Endothelial cell of umbilical vein (primary cell): Measurements from ENCODE around the gene DRC1.

Experiments
- EZH2 ChIP-seq: IDR thresholded peaks from 2 replicates; pipeline ENCODE4 v1.6.1; 2012; ENCODE audit warnings: borderline replicate concordance, low read depth, mild to moderate bottlenecking, moderate library complexity, low read length, inconsistent platforms; ENCODE audit not compliant: severe bottlenecking
- TF ChIP-seq, protein P1 (sequence below), 2 donors: IDR thresholded peaks; 1 replicate in 1 of 2; 2 replicates in 1 of 2; pipeline ENCODE4 v1.5.1; 2011; ENCODE audit warnings: low read length in 2 of 2, mild to moderate bottlenecking in 2 of 2, moderate library complexity in 2 of 2, control low read depth in 1 of 2, inconsistent platforms in 1 of 2, low read depth in 1 of 2; ENCODE audit not compliant: insufficient read depth in 1 of 2; ENCODE audit errors: extremely low read depth in 1 of 2

DNA sequence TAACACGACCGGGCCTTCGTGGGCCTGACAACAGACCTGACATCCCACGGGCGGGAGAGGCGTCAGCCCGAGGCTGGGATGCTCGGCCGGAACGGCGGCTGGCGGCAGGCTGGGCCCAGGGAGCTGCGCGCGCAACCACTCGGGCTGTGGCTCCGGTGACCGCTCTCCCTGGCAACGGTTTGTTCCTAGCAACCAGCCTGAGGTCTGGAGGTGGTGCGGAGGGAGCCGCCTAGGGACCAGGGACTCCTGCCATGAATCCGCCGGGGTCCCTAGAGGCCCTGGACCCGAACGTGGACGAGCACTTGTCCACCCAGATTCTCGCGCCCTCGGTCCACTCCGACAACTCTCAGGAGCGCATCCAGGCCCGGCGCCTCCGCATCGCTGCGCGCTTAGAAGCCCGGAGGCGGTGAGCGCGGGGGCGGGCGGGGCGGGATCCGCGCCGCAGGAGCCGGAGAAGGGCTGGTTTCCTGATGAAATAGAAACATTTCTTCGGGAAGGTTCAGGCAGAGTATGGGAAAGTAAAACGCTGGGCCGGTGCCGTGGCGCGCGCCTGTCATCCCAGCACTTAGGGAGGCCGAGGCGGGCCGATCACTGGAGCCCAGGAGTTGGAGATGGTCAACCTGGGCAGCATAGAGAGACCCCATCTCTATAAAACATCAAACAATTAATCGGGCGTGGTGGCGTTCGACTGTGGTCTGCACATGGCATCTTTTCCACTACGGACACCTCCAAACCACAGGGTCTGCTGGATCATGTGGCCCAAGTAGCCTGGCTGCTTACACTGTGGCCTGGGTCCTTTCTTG is at the start of gene DRC1:
- TF ChIP-seq, protein P1, sequence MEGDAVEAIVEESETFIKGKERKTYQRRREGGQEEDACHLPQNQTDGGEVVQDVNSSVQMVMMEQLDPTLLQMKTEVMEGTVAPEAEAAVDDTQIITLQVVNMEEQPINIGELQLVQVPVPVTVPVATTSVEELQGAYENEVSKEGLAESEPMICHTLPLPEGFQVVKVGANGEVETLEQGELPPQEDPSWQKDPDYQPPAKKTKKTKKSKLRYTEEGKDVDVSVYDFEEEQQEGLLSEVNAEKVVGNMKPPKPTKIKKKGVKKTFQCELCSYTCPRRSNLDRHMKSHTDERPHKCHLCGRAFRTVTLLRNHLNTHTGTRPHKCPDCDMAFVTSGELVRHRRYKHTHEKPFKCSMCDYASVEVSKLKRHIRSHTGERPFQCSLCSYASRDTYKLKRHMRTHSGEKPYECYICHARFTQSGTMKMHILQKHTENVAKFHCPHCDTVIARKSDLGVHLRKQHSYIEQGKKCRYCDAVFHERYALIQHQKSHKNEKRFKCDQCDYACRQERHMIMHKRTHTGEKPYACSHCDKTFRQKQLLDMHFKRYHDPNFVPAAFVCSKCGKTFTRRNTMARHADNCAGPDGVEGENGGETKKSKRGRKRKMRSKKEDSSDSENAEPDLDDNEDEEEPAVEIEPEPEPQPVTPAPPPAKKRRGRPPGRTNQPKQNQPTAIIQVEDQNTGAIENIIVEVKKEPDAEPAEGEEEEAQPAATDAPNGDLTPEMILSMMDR (IDR thresholded peaks at IDR 0.05; ENCODE audit: extremely low read depth in 1 of 2, insufficient read depth in 1 of 2, low read depth in 1 of 2, low read length in 2 of 2): no peak
- no peak for TF ChIP-seq EZH2
